ENCODE measurements around the gene E2F6.

Gene E2F6

GRCh38 chr2:11414372-11415124, 51.4 kb downstream of the E2F6 start:
- Histone ChIP-seq H3K9me3 (ENCODE audit: control insufficient read depth in 2 of 2, low read length in 2 of 2) (peaks cover 6% of the 10 kb centered on the region in 2 donors), H3K27me3 (ENCODE audit: control insufficient read depth in 1 of 2, insufficient read depth in 2 of 2, low read length in 2 of 2) (no peaks in the 10 kb centered on the region), H3K9ac (ENCODE audit: low read length in 2 of 2) (no peak overlapping the region), H3K4me1 (ENCODE audit: control insufficient read depth, insufficient read depth, low read length) (peaks cover 4% of the 10 kb centered on the region), H3K27ac (ENCODE audit: low read length) (no peak overlapping the region), H3K36me3 (ENCODE audit: control insufficient read depth in 2 of 2, insufficient read depth in 2 of 2, low read length in 2 of 2) (no peaks in the 10 kb centered on the region), H3K4me3 (ENCODE audit: low read length in 2 of 2) (no peak overlapping the region)

GRCh38 chr2:11412449-11412810, 53.5 kb downstream of the E2F6 start:
- H3K4me3 ChIP-seq (ENCODE audit: low read length in 2 of 2), result peak overlapping the region; percentile 46 to 74
- peak overlapping the region in 1 of 2 donors; percentile 51 for H3K9ac ChIP-seq (ENCODE audit: low read length in 2 of 2)
- no peak overlapping the region for H3K27ac ChIP-seq (ENCODE audit: low read length)
- peaks cover 4% of the 10 kb centered on the region for H3K4me1 ChIP-seq (ENCODE audit: control insufficient read depth, insufficient read depth, low read length)
- no peaks in the 10 kb centered on the region for H3K27me3 ChIP-seq (ENCODE audit: control insufficient read depth in 1 of 2, insufficient read depth in 2 of 2, low read length in 2 of 2)
- no peaks in the 10 kb centered on the region for H3K9me3 ChIP-seq (ENCODE audit: control insufficient read depth in 2 of 2, low read length in 2 of 2)
- no peaks in the 10 kb centered on the region for H3K36me3 ChIP-seq (ENCODE audit: control insufficient read depth in 2 of 2, insufficient read depth in 2 of 2, low read length in 2 of 2)

GRCh38 chr2:11411768-11412448, 54.1 kb downstream of the E2F6 start:
- Histone ChIP-seq H3K27ac (ENCODE audit: low read length) (no peak overlapping the region), H3K27me3 (ENCODE audit: control insufficient read depth in 1 of 2, insufficient read depth in 2 of 2, low read length in 2 of 2) (no peaks in the 10 kb centered on the region), H3K36me3 (ENCODE audit: control insufficient read depth in 2 of 2, insufficient read depth in 2 of 2, low read length in 2 of 2) (no peaks in the 10 kb centered on the region), H3K9ac (ENCODE audit: low read length in 2 of 2) (peak overlapping the region; percentile 1 to 51), H3K4me1 (ENCODE audit: control insufficient read depth, insufficient read depth, low read length) (peaks cover 4% of the 10 kb centered on the region), H3K4me3 (ENCODE audit: low read length in 2 of 2) (peak overlapping the region; percentile 46 to 74), H3K9me3 (ENCODE audit: control insufficient read depth in 2 of 2, low read length in 2 of 2) (no peaks in the 10 kb centered on the region)

GRCh38 chr2:11411244-11411643, 54.7 kb downstream of the E2F6 start:
- H3K4me3 ChIP-seq (ENCODE audit: low read length in 2 of 2), result peak overlapping the region in 1 of 2 donors; percentile 74
- H3K27me3 ChIP-seq (ENCODE audit: control insufficient read depth in 1 of 2, insufficient read depth in 2 of 2, low read length in 2 of 2), result no peaks in the 10 kb centered on the region

GRCh38 chr2:11410101-11410500, 55.9 kb downstream of the E2F6 start:
- no peak overlapping the region for H3K9ac ChIP-seq (ENCODE audit: low read length in 2 of 2)
- H3K36me3 ChIP-seq (ENCODE audit: control insufficient read depth in 2 of 2, insufficient read depth in 2 of 2, low read length in 2 of 2), result no peaks in the 10 kb centered on the region
- H3K4me1 ChIP-seq (ENCODE audit: control insufficient read depth, insufficient read depth, low read length), result peaks cover 13% of the 10 kb centered on the region
- H3K9me3 ChIP-seq (ENCODE audit: control insufficient read depth in 2 of 2, low read length in 2 of 2), result no peaks in the 10 kb centered on the region
- H3K27me3 ChIP-seq (ENCODE audit: control insufficient read depth in 1 of 2, insufficient read depth in 2 of 2, low read length in 2 of 2), result no peaks in the 10 kb centered on the region
- no peak overlapping the region for H3K27ac ChIP-seq (ENCODE audit: low read length)
- no peak overlapping the region for H3K4me3 ChIP-seq (ENCODE audit: low read length in 2 of 2)

More at GRCh38 chr2:11411244-11411643, 54.7 kb downstream of the E2F6 start:
- Histone ChIP-seq H3K36me3 (ENCODE audit: control insufficient read depth in 2 of 2, insufficient read depth in 2 of 2, low read length in 2 of 2) (no peaks in the 10 kb centered on the region), H3K27ac (ENCODE audit: low read length) (no peak overlapping the region), H3K4me1 (ENCODE audit: control insufficient read depth, insufficient read depth, low read length) (peaks cover 10% of the 10 kb centered on the region), H3K9ac (ENCODE audit: low read length in 2 of 2) (no peak overlapping the region), H3K9me3 (ENCODE audit: control insufficient read depth in 2 of 2, low read length in 2 of 2) (no peaks in the 10 kb centered on the region)

- H3K9me3 ChIP-seq (ENCODE audit: control insufficient read depth in 2 of 2, low read length in 2 of 2), result no peaks in the 10 kb centered on the region
- no peak overlapping the region for H3K27ac ChIP-seq (ENCODE audit: low read length)
- H3K4me3 ChIP-seq (ENCODE audit: low read length in 2 of 2), result no peak overlapping the region
- H3K27me3 ChIP-seq (ENCODE audit: control insufficient read depth in 1 of 2, insufficient read depth in 2 of 2, low read length in 2 of 2), result no peaks in the 10 kb centered on the region
- H3K36me3 ChIP-seq (ENCODE audit: control insufficient read depth in 2 of 2, insufficient read depth in 2 of 2, low read length in 2 of 2), result no peaks in the 10 kb centered on the region
- H3K4me1 ChIP-seq (ENCODE audit: control insufficient read depth, insufficient read depth, low read length), result peaks cover 13% of the 10 kb centered on the region
- H3K9ac ChIP-seq (ENCODE audit: low read length in 2 of 2), result no peak overlapping the region
These were observed 56.4 kb downstream of the E2F6 start for GRCh38 chr2:11409572-11409959.

- H3K27ac ChIP-seq (ENCODE audit: low read length), result no peak overlapping the region
- H3K9ac ChIP-seq (ENCODE audit: low read length in 2 of 2), result no peak overlapping the region
- no peaks in the 10 kb centered on the region for H3K27me3 ChIP-seq (ENCODE audit: control insufficient read depth in 1 of 2, insufficient read depth in 2 of 2, low read length in 2 of 2)
- H3K9me3 ChIP-seq (ENCODE audit: control insufficient read depth in 2 of 2, low read length in 2 of 2), result no peaks in the 10 kb centered on the region
- H3K4me1 ChIP-seq (ENCODE audit: control insufficient read depth, insufficient read depth, low read length), result peaks cover 13% of the 10 kb centered on the region
- no peaks in the 10 kb centered on the region for H3K36me3 ChIP-seq (ENCODE audit: control insufficient read depth in 2 of 2, insufficient read depth in 2 of 2, low read length in 2 of 2)
- no peak overlapping the region for H3K4me3 ChIP-seq (ENCODE audit: low read length in 2 of 2)
These were observed 56.9 kb downstream of the E2F6 start for GRCh38 chr2:11408959-11409571.

GRCh38 chr2:11407413-11407812, 58.5 kb downstream of the E2F6 start:
- Histone ChIP-seq H3K27ac (ENCODE audit: low read length) (peak overlapping the region; percentile 55), H3K4me3 (ENCODE audit: low read length in 2 of 2) (no peak overlapping the region)

GRCh38 chr2:11406958-11407381, 59.0 kb downstream of the E2F6 start:
- no peaks in the 10 kb centered on the region for H3K36me3 ChIP-seq (ENCODE audit: control insufficient read depth in 2 of 2, insufficient read depth in 2 of 2, low read length in 2 of 2)
- H3K27ac ChIP-seq (ENCODE audit: low read length), result peak overlapping the region; percentile 55
- H3K27me3 ChIP-seq (ENCODE audit: control insufficient read depth in 1 of 2, insufficient read depth in 2 of 2, low read length in 2 of 2), result no peaks in the 10 kb centered on the region
- H3K4me1 ChIP-seq (ENCODE audit: control insufficient read depth, insufficient read depth, low read length), result peaks cover 9% of the 10 kb centered on the region
- H3K9me3 ChIP-seq (ENCODE audit: control insufficient read depth in 2 of 2, low read length in 2 of 2), result no peaks in the 10 kb centered on the region
- H3K9ac ChIP-seq (ENCODE audit: low read length in 2 of 2), result peak overlapping the region in 1 of 2 donors; percentile 23
- peak overlapping the region; percentile 27 to 35 for H3K4me3 ChIP-seq (ENCODE audit: low read length in 2 of 2)

More at GRCh38 chr2:11407413-11407812, 58.5 kb downstream of the E2F6 start:
- Histone ChIP-seq H3K4me1 (ENCODE audit: control insufficient read depth, insufficient read depth, low read length) (peaks cover 13% of the 10 kb centered on the region), H3K36me3 (ENCODE audit: control insufficient read depth in 2 of 2, insufficient read depth in 2 of 2, low read length in 2 of 2) (no peaks in the 10 kb centered on the region), H3K9ac (ENCODE audit: low read length in 2 of 2) (no peak overlapping the region), H3K27me3 (ENCODE audit: control insufficient read depth in 1 of 2, insufficient read depth in 2 of 2, low read length in 2 of 2) (no peaks in the 10 kb centered on the region), H3K9me3 (ENCODE audit: control insufficient read depth in 2 of 2, low read length in 2 of 2) (no peaks in the 10 kb centered on the region)

GRCh38 chr2:11406267-11406957, 59.5 kb downstream of the E2F6 start:
- Histone ChIP-seq H3K27me3 (ENCODE audit: control insufficient read depth in 1 of 2, insufficient read depth in 2 of 2, low read length in 2 of 2) (no peaks in the 10 kb centered on the region), H3K27ac (ENCODE audit: low read length) (peak overlapping the region; percentile 55), H3K36me3 (ENCODE audit: control insufficient read depth in 2 of 2, insufficient read depth in 2 of 2, low read length in 2 of 2) (no peaks in the 10 kb centered on the region), H3K9ac (ENCODE audit: low read length in 2 of 2) (peak overlapping the region in 1 of 2 donors; percentile 23), H3K4me3 (ENCODE audit: low read length in 2 of 2) (peak overlapping the region; percentile 27 to 35), H3K9me3 (ENCODE audit: control insufficient read depth in 2 of 2, low read length in 2 of 2) (no peaks in the 10 kb centered on the region), H3K4me1 (ENCODE audit: control insufficient read depth, insufficient read depth, low read length) (peaks cover 9% of the 10 kb centered on the region)

All from stomach smooth muscle (tissue), 2 donors.